Panc1 (cell line): ENCODE data around the gene METTL25B. TPM values are rescaled to one million over a fixed set of nuclear protein-coding genes. Genes with fewer than 3 reads are reported as not detected.

Source experiments
- ATAC-seq: fragments of 200-7000 bp; cut with Tn5 transposase; 2 replicates; pipeline ENCODE4 v1.9.1; 2020; ENCODE audit warnings: mild to moderate bottlenecking, moderate library complexity
- BruUV-seq: library from RNA; stranded (reverse); fragments of 400-500 nt; replicated peaks from 2 replicates; lab custom pipeline; 2021; lab: Mats Ljungman, UMichigan
- CTCF ChIA-PET: fragments of 300-600 bp; sonication (Branson Sonifier 250); formaldehyde crosslinking; loops from one replicate; lab custom pipeline; 2022; ENCODE audit warnings: antibody characterized with exemption; lab: Charles Lee
- POLR2A ChIA-PET: fragments of 300-600 bp; sonication (Branson Sonifier 250); formaldehyde crosslinking; loops from one replicate; lab custom pipeline; 2022; ENCODE audit warnings: antibody characterized with exemption; lab: Charles Lee
- DNase-seq: peaks from one replicate; pipeline ENCODE4 v3.0.0-alpha.2; 2010; ENCODE audit warnings: low read depth, low spot score
- H3K27ac ChIP-seq: 2 replicates; pipeline ENCODE4 v1.5.1; 2011; ENCODE audit warnings: mild to moderate bottlenecking, low read length, inconsistent platforms
- H3K27me3 ChIP-seq: fragments of 200-500 bp; sonication (Bioruptor generic); 2 replicates; pipeline ENCODE4 v1.6.0; 2014; ENCODE audit warnings: low read length, inconsistent platforms; ENCODE audit not compliant: control insufficient read depth, insufficient read depth
- H3K36me3 ChIP-seq: fragments of 200-500 bp; sonication (Bioruptor generic); 2 replicates; pipeline ENCODE4 v1.5.1; 2014; ENCODE audit warnings: inconsistent platforms, mild to moderate bottlenecking, low read length, moderate library complexity; ENCODE audit not compliant: control insufficient read depth, insufficient read depth
- H3K4me1 ChIP-seq: 2 replicates; pipeline ENCODE4 v1.5.1; 2011; ENCODE audit warnings: inconsistent platforms, mild to moderate bottlenecking, low read length, moderate library complexity; ENCODE audit not compliant: control insufficient read depth, insufficient read depth
- H3K4me3 ChIP-seq, 2 experiments: 2 replicates each; pipeline ENCODE4 v1.5.1; 2011 to 2012; ENCODE audit warnings: low read depth in 2 of 2, low read length in 2 of 2, mild to moderate bottlenecking in 2 of 2, inconsistent platforms in 1 of 2, moderate library complexity in 1 of 2
- H3K9me3 ChIP-seq: fragments of 200-500 bp; sonication (Bioruptor generic); 2 replicates; pipeline ENCODE4 v1.5.1; 2014; ENCODE audit warnings: low read depth, mild to moderate bottlenecking, inconsistent platforms, low read length, moderate library complexity; ENCODE audit not compliant: control insufficient read depth, insufficient read depth
- POLR2AphosphoS5 ChIP-seq: IDR thresholded peaks from 2 replicates; pipeline ENCODE4 v1.6.1; 2012; ENCODE audit warnings: mild to moderate bottlenecking, low read depth, low read length, moderate library complexity
- SIN3A ChIP-seq: IDR thresholded peaks from 2 replicates; pipeline ENCODE4 v1.6.1; 2012; ENCODE audit warnings: low read depth, mild to moderate bottlenecking, low read length, moderate library complexity, borderline replicate concordance; ENCODE audit not compliant: insufficient read depth
- TCF7L2 ChIP-seq: IDR thresholded peaks from 2 replicates; pipeline ENCODE4 v1.6.1; 2011; ENCODE audit warnings: mild to moderate bottlenecking, low read depth, low read length, inconsistent platforms
- in situ Hi-C: cut with HindIII; loops from 2 replicates; pipeline ENCODE4 v1.10.0; 2016; ENCODE audit warnings: low sequenced_read_pairs, low pct_unique_long_range_greater_than_20kb
- intact Hi-C: fragments of 100-400 bp; cut with micrococcal nuclease; formaldehyde crosslinking; loops from one replicate; pipeline ENCODE4 v1.10.0; 2022; ENCODE audit not compliant: unreplicated experiment
- total RNA-seq: library from RNA; stranded (reverse); gene quantifications from one replicate; pipeline ENCODE4 v1.2.1, GENCODE V29; 2021; ENCODE audit not compliant: unreplicated experiment
- TF ChIP-seq, protein P1 (sequence below), 2 experiments: IDR thresholded peaks; 2 replicates each; pipeline ENCODE4 v1.6.1; 2011 to 2012; ENCODE audit warnings: low read depth in 2 of 2, control low read depth in 1 of 2, low read length in 1 of 2, mild to moderate bottlenecking in 1 of 2, moderate library complexity in 1 of 2; ENCODE audit not compliant: insufficient read depth in 1 of 2
- TF ChIP-seq, protein P2 (sequence below): fragments of 450-650 bp; IDR thresholded peaks from 2 replicates; pipeline ENCODE4 v1.5.1; 2017; ENCODE audit warnings: mild to moderate bottlenecking

Gene METTL25B
- total RNA-seq, 1 experiment from 2014 or later = 32.8 TPM

GRCh38 chr1:156714830-156715229, 13.4 kb upstream of the METTL25B start:
- no TSS peak for BruUV-seq
- in situ Hi-C loops (no loop called here), intact Hi-C loops (no loop called here)
- CTCF ChIA-PET = interaction anchor here (0.6 to 4.0 kb wide), 2 partner anchors 25 to 1544 kb away, joined by 10 to 29 read pairs; no protein-coding TSS in a partner anchor
- no peak for DNase-seq
- no peaks in the 10 kb centered on the region for H3K9me3 ChIP-seq
- H3K4me1 ChIP-seq = peaks cover 31% of the 10 kb centered on the region
- H3K4me3 ChIP-seq = no peak overlapping the region
- no peaks in the 10 kb centered on the region for H3K36me3 ChIP-seq
- POLR2A ChIA-PET = interaction anchor here (0.6 to 1.4 kb wide), 3 partner anchors 8 to 40 kb away, joined by 3 to 7 read pairs (median 6); partner anchors contain the start of gene CRABP2
- TF ChIP-seq POLR2AphosphoS5 (no peak), SIN3A (no peak), TCF7L2 (no peak)
- TF ChIP-seq, protein P1, sequence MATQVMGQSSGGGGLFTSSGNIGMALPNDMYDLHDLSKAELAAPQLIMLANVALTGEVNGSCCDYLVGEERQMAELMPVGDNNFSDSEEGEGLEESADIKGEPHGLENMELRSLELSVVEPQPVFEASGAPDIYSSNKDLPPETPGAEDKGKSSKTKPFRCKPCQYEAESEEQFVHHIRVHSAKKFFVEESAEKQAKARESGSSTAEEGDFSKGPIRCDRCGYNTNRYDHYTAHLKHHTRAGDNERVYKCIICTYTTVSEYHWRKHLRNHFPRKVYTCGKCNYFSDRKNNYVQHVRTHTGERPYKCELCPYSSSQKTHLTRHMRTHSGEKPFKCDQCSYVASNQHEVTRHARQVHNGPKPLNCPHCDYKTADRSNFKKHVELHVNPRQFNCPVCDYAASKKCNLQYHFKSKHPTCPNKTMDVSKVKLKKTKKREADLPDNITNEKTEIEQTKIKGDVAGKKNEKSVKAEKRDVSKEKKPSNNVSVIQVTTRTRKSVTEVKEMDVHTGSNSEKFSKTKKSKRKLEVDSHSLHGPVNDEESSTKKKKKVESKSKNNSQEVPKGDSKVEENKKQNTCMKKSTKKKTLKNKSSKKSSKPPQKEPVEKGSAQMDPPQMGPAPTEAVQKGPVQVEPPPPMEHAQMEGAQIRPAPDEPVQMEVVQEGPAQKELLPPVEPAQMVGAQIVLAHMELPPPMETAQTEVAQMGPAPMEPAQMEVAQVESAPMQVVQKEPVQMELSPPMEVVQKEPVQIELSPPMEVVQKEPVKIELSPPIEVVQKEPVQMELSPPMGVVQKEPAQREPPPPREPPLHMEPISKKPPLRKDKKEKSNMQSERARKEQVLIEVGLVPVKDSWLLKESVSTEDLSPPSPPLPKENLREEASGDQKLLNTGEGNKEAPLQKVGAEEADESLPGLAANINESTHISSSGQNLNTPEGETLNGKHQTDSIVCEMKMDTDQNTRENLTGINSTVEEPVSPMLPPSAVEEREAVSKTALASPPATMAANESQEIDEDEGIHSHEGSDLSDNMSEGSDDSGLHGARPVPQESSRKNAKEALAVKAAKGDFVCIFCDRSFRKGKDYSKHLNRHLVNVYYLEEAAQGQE (IDR thresholded peaks at IDR 0.05; ENCODE audit: insufficient read depth in 1 of 2, low read depth in 2 of 2, low read length in 1 of 2) = no peak
- TF ChIP-seq, protein P2, sequence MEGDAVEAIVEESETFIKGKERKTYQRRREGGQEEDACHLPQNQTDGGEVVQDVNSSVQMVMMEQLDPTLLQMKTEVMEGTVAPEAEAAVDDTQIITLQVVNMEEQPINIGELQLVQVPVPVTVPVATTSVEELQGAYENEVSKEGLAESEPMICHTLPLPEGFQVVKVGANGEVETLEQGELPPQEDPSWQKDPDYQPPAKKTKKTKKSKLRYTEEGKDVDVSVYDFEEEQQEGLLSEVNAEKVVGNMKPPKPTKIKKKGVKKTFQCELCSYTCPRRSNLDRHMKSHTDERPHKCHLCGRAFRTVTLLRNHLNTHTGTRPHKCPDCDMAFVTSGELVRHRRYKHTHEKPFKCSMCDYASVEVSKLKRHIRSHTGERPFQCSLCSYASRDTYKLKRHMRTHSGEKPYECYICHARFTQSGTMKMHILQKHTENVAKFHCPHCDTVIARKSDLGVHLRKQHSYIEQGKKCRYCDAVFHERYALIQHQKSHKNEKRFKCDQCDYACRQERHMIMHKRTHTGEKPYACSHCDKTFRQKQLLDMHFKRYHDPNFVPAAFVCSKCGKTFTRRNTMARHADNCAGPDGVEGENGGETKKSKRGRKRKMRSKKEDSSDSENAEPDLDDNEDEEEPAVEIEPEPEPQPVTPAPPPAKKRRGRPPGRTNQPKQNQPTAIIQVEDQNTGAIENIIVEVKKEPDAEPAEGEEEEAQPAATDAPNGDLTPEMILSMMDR = no peak
- H3K27ac ChIP-seq = no peak overlapping the region; the same call in 1 of the 2 replicates
- no peak for ATAC-seq
- no peaks in the 10 kb centered on the region for H3K27me3 ChIP-seq

DNA sequence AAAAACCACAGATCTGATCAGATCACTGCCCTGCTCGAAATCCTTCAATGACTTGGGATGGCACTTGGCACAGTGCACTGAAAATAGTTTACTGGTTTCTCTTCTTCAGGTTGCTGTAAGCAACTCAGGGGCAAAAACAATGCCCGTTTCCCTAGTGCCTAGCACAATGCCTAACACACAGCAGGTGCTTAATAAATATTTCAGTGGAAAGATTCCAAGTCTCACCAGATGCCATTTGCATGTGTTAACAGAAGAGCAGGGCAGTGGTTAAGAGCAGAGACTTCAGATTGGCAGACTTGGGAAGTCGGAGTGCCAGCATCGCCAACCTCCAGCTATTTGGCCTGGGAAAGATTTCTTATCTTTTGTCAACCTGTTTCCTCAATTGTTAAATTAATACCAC, 10.9 kb upstream of the METTL25B start:
- CTCF ChIA-PET = no interaction called here
- peaks cover 15% of the 10 kb centered on the region for H3K4me1 ChIP-seq
- intact Hi-C loops = no loop called here
- H3K9me3 ChIP-seq = no peaks in the 10 kb centered on the region
- H3K27ac ChIP-seq = no peak overlapping the region
- no peaks in the 10 kb centered on the region for H3K27me3 ChIP-seq
- no TSS peak for BruUV-seq
- no peak overlapping the region for H3K4me3 ChIP-seq
- no peak for TF ChIP-seq POLR2AphosphoS5
- TF ChIP-seq SIN3A = no peak
- TF ChIP-seq, protein P2 = no peak
- TF ChIP-seq, protein P1 (IDR thresholded peaks at IDR 0.05; ENCODE audit: insufficient read depth in 1 of 2, low read depth in 2 of 2, low read length in 1 of 2) = no peak
- no peak for TF ChIP-seq TCF7L2
- POLR2A ChIA-PET = no interaction called here
- H3K36me3 ChIP-seq = peaks cover 4% of the 10 kb centered on the region; the same call in 1 of the 2 replicates
- no peak for ATAC-seq
- in situ Hi-C loops = no loop called here
- DNase-seq = no peak
